Sigmoid colon (tissue), 3 donors: ENCODE data around the gene TRPV3.

Experiments used
- CTCF ChIP-seq, 4 experiments: fragments of 450-650 bp in 3 of 4; fragments of 200-600 bp in 1 of 4; IDR thresholded peaks; one replicate each; pipeline ENCODE4 v1.5.1; 2016 to 2019; ENCODE audit warnings: antibody characterized with exemption in 4 of 4, mild to moderate bottlenecking in 3 of 4, moderate library complexity in 2 of 4
- POLR2A ChIP-seq, 2 donors: fragments of 450-650 bp; IDR thresholded peaks; one replicate each; pipeline ENCODE4 v1.6.1; 2016; ENCODE audit warnings: antibody characterized with exemption in 2 of 2, mild to moderate bottlenecking in 2 of 2, moderate library complexity in 2 of 2

GRCh38 chr17:3575511-3575910, 17.9 kb upstream of the TRPV3 start:
- no peak for TF ChIP-seq POLR2A (IDR thresholded peaks at IDR 0.05)
- no peak for TF ChIP-seq CTCF (IDR thresholded peaks at IDR 0.05)
